ENCODE measurements around the gene SLC6A8. TPM values are rescaled to one million over a fixed set of nuclear protein-coding genes. Genes with fewer than 3 reads are reported as not detected.
"Not testable (repeated sequence)": the region's sequence is repeated elsewhere in the genome, so short reads cannot be mapped to it uniquely, and the experiment has no call there.

The SLC6A8 gene
- total RNA-seq, 1 donor from 2014 or later = 108 TPM

DNA sequence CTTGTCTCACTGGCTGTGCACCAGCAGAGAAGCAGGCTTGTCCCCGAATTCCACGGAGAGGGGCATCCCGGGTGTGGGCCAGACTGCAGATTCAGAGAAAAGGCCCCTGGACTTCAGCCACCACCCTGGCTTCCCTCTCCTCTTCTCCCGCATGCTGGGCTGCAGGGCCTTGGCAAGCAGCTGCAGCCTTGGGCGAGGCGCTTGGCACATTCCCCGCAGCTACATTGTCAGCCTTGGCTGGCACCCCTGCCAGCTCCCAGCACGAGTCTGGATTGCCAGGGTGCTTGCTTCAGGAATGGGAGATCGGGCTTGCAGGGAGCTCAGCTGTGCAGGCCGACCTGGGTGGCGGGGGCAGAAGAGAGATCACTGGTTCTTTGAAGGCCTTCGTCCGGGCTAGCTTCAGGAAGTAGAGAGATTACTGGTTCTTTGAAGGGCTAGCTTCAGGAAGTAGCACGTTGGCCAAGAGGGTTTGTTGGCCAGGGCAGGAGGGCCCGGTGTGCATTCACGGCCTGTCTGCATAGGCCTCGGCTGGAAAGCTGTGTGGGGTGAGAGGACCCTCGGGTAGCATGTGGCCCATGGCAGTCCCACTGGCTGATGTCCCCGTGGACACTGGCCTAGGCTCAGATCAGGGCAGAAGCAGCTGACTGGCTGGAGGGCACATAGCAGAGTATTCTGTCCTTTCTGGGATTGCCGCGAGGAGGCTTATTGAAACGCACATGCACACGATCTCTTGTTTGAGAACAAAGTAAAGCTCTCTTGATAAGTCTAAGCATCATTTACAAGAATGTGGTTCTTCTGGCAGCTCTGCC, 39.6 kb downstream of the SLC6A8 start:
- Mint-ChIP-seq H3K27ac (ENCODE audit: unreplicated experiment) (no peak overlapping the region), H3K9me3 (ENCODE audit: unreplicated experiment) (peaks cover 5% of the 10 kb centered on the region), H3K27me3 (ENCODE audit: unreplicated experiment) (no peaks in the 10 kb centered on the region), H3K36me3 (ENCODE audit: unreplicated experiment) (peaks cover 9% of the 10 kb centered on the region), H3K4me3 (ENCODE audit: unreplicated experiment) (peak overlapping the region; percentile 70), H3K4me1 (ENCODE audit: low read depth, unreplicated experiment) (peaks cover 6% of the 10 kb centered on the region)
- TF ChIP-seq, protein P1, sequence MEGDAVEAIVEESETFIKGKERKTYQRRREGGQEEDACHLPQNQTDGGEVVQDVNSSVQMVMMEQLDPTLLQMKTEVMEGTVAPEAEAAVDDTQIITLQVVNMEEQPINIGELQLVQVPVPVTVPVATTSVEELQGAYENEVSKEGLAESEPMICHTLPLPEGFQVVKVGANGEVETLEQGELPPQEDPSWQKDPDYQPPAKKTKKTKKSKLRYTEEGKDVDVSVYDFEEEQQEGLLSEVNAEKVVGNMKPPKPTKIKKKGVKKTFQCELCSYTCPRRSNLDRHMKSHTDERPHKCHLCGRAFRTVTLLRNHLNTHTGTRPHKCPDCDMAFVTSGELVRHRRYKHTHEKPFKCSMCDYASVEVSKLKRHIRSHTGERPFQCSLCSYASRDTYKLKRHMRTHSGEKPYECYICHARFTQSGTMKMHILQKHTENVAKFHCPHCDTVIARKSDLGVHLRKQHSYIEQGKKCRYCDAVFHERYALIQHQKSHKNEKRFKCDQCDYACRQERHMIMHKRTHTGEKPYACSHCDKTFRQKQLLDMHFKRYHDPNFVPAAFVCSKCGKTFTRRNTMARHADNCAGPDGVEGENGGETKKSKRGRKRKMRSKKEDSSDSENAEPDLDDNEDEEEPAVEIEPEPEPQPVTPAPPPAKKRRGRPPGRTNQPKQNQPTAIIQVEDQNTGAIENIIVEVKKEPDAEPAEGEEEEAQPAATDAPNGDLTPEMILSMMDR (IDR thresholded peaks at IDR 0.05; ENCODE audit: partially characterized antibody, unreplicated experiment) = no peak
- no peak for DNase-seq

DNA sequence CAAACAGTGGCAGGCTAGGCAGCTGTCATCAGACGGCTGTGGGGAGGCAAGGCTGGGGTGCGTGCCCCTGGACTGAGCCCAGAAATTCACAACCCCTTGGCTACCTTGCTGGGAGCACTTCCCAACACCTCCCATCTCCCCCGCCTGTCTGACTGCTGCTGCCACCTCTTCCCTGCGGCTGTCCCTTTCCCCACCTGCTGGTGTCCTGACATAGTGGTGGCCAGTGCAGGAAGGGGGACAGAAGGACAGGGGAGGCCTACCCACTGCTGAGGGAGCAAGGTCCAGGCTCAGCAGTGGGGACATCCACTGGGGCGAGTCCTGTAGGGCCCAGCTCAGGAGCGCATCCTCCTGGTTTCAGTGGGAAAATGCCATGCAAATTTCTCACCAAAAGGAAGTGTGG, 40.4 kb downstream of the SLC6A8 start:
- Mint-ChIP-seq H3K27ac (ENCODE audit: unreplicated experiment) (no peak overlapping the region), H3K27me3 (ENCODE audit: unreplicated experiment) (no peaks in the 10 kb centered on the region), H3K36me3 (ENCODE audit: unreplicated experiment) (peaks cover 9% of the 10 kb centered on the region), H3K9me3 (ENCODE audit: unreplicated experiment) (peaks cover 4% of the 10 kb centered on the region), H3K4me1 (ENCODE audit: low read depth, unreplicated experiment) (peaks cover 6% of the 10 kb centered on the region), H3K4me3 (ENCODE audit: unreplicated experiment) (peak overlapping the region; percentile 70)
- no peak for DNase-seq
- TF ChIP-seq, protein P1 (IDR thresholded peaks at IDR 0.05; ENCODE audit: partially characterized antibody, unreplicated experiment) = no peak

DNA sequence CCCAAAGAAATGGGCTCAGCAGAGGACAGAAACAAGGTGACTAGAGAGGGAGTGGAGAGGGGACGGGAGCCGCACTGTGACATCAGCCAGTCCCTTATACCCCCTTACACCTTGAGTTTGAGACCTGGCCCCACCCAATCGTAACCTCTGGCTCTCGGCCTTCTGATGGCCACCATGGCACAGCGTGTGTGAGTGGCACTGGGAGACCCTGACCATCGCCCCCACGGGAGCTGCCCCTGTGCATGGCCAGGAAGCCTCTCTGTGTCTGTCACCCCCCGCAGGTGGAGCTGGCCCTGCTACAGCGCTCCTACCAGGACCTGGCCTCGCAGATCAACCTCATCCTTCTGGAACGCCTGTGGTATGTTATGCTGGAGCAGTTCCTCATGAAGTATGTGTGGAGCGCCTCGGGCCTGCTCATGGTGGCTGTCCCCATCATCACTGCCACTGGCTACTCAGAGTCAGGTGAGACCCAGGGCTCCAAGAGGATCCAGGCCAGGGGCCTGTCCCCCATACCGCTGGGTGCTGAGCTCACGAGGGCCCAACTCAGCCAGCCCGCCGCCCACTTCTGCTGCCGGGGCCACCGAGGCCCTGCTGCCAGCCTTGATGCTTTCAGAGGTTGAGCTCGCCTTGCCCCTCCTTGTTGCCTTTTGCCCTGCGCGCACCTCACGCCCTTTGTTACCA, 41.4 kb downstream of the SLC6A8 start:
- TF ChIP-seq, protein P1 (IDR thresholded peaks at IDR 0.05; ENCODE audit: partially characterized antibody, unreplicated experiment) = no peak
- H3K36me3 Mint-ChIP-seq (ENCODE audit: unreplicated experiment) = peaks cover 9% of the 10 kb centered on the region
- DNase-seq = no peak
- no peak overlapping the region for H3K27ac Mint-ChIP-seq (ENCODE audit: unreplicated experiment)
- peaks cover 4% of the 10 kb centered on the region for H3K9me3 Mint-ChIP-seq (ENCODE audit: unreplicated experiment)
- H3K27me3 Mint-ChIP-seq (ENCODE audit: unreplicated experiment) = no peaks in the 10 kb centered on the region
- H3K4me3 Mint-ChIP-seq (ENCODE audit: unreplicated experiment) = no peak overlapping the region
- H3K4me1 Mint-ChIP-seq (ENCODE audit: low read depth, unreplicated experiment) = peaks cover 6% of the 10 kb centered on the region

DNA sequence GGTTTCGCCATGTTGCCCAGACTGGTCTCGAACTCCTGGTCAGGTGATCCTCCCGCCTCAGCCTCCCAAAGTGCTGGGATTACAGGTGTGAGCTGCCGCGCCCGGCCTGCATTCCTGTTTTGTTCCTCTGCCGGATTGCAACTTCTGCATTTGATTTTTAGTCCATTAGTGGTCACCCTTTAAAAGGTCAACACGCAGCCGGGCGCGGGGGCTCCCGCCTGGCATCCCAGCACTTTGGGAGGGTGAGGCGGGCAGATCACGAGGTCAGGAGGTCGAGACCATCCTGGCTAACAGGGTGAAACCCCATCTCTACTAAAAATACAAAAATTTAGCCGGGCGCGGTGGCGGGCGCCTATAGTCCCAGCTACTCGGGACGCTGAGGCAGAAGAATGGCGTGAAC, 42.4 kb downstream of the SLC6A8 start:
- H3K27ac Mint-ChIP-seq (ENCODE audit: unreplicated experiment); DNase-seq; H3K36me3 Mint-ChIP-seq (ENCODE audit: unreplicated experiment); H3K27me3 Mint-ChIP-seq (ENCODE audit: unreplicated experiment); H3K9me3 Mint-ChIP-seq (ENCODE audit: unreplicated experiment); H3K4me1 Mint-ChIP-seq (ENCODE audit: low read depth, unreplicated experiment); H3K4me3 Mint-ChIP-seq (ENCODE audit: unreplicated experiment): not testable (repeated sequence)

DNA sequence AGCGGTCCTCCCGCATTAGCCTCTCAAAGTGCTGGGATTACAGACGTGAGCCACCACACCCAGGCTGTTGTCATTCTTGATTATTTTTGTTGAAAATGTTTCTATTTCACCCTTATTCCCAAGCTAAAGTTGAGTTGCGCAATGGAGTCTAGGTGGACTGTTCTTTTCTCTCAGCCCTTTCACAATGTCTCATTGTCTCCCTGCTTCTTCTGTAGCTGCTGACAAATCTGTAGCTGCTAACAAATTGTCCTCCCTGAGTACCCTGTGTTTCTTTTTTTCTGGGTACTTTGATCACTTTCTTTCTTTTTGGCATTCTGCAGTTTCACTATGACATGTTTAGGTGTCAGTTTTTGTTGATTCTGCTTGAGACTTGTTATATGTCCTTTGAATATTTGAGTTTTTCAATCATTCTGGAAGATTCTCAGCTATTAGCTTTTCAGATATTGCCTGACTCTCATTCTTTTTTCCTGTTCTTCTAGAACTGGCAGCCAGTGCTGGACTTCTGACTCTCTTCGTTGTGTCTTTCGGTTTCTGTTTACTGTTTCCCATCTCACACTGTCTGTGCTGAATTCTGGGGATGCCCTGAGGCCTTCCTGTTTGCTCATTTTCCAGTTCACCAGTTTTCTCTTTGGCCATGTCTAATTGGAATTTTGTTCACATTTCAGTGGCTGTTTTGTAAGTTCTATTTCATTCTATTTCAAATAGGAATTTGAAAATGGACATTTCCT, 43.6 kb downstream of the SLC6A8 start:
- TF ChIP-seq, protein P1 (IDR thresholded peaks at IDR 0.05; ENCODE audit: partially characterized antibody, unreplicated experiment) = no peak
- peaks cover 6% of the 10 kb centered on the region for H3K4me1 Mint-ChIP-seq (ENCODE audit: low read depth, unreplicated experiment)
- no peak overlapping the region for H3K4me3 Mint-ChIP-seq (ENCODE audit: unreplicated experiment)
- H3K27me3 Mint-ChIP-seq (ENCODE audit: unreplicated experiment) = peaks cover 5% of the 10 kb centered on the region
- H3K36me3 Mint-ChIP-seq (ENCODE audit: unreplicated experiment) = peaks cover 16% of the 10 kb centered on the region
- H3K27ac Mint-ChIP-seq (ENCODE audit: unreplicated experiment) = no peak overlapping the region
- DNase-seq = no peak
- H3K9me3 Mint-ChIP-seq (ENCODE audit: unreplicated experiment) = peaks cover 4% of the 10 kb centered on the region

All from glutamatergic neuron (in vitro differentiated cells).